Dermis microvascular lymphatic vessel endothelial cell (primary cell): Measurements from ENCODE around the gene KCNK17. TPM values are rescaled to one million over a fixed set of nuclear protein-coding genes. Genes with fewer than 3 reads are reported as not detected.
A peak's percentile ranks its signal among the peaks of the same experiment; 100 is the strongest.

Source experiments
- DNase-seq, 2 donors: peaks; one replicate each; pipeline versions ENCODE4 v3.0.0 to v3.0.0-alpha.2; 2010; ENCODE audit warnings: low read depth in 2 of 2
- total RNA-seq: library from RNA; depleted of rRNA; stranded (reverse); fragments of >200 nt; gene quantifications from 2 replicates; pipeline ENCODE4 v1.2.1, GENCODE V29; 2014

Gene KCNK17
- total RNA-seq, 1 donor from 2014 or later: not detected

- no peak for DNase-seq
These were observed 24.2 kb upstream of the KCNK17 start for GRCh38 chr6:39338397-39338796.

DNA sequence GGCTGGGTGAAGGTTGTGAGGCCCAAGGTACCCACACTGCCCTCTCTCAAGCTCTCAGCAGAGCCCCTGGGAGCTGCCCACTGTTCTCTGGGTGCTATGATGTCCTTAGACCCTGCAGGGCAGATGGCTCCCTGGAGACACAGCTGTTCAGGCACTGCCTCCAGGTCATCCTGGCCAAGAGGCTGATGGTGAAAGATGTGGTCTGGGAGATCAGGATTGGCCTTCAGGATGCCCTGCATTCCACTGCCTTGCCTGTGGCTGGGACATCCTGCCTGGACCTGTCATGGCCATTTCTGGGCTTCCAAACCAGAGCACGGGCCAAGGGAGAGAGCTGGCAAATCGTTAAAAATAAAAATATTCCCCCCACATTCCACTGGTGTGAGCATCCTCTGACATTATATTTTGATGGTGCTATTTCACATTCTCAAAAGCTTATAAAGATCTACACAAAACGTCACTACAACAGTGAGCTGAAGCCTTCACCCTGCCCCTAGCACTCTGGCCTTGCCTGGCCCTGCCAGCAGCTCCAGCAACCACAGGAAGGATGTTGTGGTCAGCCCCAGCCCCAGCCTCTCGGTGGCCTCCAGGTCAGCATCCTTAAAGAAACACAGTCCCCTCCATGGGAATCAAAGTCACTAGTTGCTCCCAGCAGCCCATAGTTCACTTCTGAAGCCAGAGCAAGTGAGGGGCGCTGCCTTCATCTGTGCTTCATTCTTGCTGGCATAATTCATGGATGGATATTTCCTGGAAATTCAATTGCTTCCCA is 21.7 kb upstream of the KCNK17 start:
- no peak for DNase-seq

DNA sequence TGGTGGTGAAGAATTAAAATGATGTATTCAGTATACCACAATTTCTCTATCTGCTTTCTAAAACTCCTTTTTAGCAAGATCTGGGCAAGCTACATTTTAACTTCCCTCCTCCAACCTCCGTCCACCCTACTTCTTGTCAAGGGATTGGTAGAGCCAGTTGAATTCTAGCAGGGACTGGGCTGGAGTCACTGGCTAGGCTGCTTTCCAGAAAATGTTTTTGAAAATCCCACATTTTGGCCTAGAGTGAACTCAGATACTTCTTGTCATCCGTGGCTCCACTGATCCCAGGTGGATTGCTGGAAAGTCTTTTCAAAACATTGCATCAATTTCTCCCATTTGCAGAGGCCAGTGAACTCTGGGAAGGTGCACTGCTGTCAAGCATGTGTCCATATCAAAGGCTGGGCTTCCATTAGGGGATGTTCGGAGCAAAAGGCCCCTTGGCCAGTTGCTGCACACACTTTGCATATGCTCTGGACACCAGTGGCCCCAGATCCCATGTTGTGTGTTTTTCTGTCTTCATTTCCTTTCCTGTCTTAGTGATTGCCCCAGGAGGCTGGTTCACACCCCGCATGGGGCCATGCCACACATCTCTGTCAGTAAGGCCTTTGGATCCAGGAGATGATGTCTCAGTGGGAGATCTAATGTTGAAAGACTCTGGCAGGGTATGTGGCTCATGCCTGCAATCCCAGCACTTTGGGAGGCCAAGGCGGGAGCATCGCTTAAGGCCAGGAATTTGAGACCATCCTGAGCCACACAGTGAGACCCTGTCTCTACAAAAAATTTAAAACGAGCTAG is 19.6 kb upstream of the KCNK17 start:
- no peak for DNase-seq

- DNase-seq: no peak
These were observed 16.3 kb upstream of the KCNK17 start for GRCh38 chr6:39330476-39330875.

DNA sequence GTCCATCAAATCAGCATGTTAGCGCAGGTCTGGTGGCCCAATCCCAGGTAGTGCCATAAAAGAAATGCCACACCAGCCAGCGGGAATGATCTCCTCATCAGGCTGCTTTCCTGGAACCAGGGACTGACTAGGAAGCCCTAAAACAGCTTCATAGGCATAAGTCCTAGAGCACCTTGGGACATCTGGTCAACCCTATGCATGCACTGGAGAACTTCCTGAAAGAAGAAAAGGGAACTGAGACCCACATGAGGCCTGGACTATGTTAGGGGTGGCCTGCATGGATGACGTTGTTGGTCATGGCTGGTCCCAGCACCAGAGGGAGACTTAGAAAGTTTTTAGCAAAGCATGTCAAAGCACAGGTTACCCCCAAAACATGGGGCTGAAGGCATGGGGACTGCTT is 15.8 kb upstream of the KCNK17 start:
- no peak for DNase-seq

GRCh38 chr6:39328066-39328465 is 13.8 kb upstream of the KCNK17 start:
- no peak for DNase-seq

DNA sequence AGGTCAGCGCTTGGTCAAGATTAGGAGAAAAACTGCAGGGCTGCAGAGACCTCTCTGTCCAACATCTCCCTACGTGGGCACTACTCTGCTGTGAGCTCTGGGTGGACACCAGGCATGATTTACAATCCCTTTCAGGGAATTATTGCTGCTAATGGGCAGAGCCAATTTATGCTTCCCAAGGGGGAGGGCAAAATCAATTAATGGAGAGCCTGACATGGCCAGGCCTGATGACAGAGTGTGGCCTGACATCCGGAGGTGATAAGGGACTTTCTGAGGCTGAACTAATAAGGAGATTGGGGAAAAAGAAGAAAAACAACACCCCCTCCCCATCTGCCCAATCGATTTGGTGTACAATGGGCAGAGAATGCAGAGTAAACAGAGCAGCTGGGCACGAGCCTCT is 13.3 kb upstream of the KCNK17 start:
- DNase-seq: no peak

GRCh38 chr6:39322306-39322850 is 8.2 kb upstream of the KCNK17 start, which contains the start of gene KCNK16:
KCNK16 (minus strand) TSS chr6:39322702; CDS start chr6:39322540, 162 bp downstream.
- no peak for DNase-seq

DNA sequence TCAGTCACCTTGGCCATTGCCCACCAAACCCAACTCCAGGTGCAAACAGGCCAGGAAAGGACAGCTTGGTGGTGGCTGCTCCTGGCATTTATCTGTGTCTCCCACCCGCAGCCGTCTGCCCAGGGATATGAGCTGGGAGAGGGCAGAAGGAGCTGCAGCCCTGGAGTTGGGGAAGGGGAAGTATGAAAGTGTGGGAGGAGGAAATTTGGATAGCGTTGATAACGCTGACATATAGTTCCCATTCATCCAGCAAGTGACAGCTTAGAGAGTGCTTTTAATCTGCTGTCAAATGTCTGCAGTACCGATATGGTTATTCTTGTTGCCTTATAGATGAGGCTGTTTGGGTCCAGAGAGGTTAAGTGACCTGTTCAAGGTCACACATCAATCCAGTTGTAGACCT is 7.5 kb upstream of the KCNK17 start:
- DNase-seq: no peak

DNA sequence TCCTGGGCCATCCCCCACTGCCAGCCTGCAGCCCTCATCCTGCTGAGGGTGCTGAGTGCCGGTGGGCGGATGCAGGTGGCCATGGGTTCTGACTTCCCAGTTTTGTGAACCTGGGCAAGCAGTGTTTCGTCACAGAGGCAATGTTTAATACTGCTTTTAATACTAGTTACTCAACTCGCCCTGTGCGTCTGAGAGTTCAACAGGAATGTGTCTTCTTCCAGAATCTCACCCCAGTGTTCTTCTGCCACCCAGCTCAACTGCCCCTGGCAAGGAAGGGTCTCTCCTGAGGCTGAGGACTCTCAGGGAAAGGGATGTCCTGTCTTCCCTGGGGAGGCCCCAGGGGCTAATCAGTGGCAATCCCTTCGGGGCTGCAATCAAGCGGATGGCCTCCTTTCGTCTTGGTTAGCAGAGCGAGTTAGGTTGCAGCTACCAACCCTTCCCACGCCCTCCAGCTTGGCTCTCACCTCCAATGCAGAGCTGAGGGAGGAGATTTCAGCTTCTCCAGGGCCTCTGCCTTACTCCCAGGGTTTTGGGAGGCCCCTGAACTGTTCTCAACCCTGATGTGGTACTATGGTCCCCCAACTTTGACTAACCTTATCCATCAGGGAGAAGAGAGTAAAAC is 6.3 kb upstream of the KCNK17 start:
- DNase-seq: no peak

DNA sequence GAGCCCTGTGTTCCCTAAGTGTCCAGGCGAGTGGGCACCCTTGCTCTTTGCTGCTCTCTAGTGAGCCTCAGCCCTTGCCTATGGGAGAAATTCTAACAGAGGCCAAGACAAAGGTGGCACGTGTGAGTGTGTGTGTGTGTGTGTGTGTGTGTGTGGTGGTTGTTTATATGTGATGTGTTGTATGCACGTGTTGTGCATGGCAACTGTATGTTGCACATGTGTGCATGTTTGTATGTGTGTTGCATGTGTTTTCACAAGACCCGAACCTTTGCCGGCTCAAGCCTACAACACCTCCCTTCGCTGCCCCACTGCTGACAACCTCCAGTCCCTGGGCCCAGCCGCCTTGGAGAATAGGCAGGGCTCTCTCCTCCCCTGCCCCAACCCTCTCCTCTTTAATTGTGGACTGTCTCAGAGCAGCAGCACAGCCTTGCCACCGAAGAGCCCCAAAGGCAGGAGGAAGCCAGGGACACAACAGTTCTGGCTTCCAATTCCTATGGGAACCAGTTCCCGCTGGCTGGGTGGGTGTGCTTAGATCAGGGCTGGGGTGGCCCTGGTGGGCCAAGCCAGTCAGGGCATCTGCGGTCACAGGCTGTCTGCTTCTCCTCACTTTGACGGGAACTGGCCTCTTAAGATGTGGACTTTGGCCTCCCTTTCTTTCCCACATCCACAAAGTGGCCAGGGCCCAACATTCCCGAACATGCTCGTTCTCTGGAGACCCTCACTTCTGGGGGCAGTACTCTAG is 5.6 kb upstream of the KCNK17 start:
- no peak for DNase-seq

DNA sequence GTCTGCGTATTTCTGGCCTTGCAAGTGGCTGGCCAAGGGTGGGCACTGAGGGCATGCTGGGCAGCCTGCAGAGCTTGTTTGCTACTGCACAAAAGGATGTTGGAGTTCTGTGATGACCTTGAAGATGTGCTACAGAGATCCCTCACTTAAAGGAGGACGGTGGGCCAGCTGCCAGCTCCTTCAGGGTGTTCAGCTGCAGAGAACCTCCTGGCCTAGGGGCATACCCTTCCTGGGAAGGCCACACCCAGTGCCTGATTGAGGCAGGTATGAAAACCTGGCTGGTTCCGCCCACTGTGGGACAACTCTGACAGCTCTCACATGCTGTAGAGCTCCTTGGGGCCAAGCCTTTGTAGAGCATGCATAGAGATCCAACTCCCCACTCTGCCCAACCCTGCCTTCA is 3.0 kb upstream of the KCNK17 start:
- DNase-seq: no peak

GRCh38 chr6:39313526-39314272 is 520 bp downstream of the KCNK17 start:
- no peak for DNase-seq

DNA sequence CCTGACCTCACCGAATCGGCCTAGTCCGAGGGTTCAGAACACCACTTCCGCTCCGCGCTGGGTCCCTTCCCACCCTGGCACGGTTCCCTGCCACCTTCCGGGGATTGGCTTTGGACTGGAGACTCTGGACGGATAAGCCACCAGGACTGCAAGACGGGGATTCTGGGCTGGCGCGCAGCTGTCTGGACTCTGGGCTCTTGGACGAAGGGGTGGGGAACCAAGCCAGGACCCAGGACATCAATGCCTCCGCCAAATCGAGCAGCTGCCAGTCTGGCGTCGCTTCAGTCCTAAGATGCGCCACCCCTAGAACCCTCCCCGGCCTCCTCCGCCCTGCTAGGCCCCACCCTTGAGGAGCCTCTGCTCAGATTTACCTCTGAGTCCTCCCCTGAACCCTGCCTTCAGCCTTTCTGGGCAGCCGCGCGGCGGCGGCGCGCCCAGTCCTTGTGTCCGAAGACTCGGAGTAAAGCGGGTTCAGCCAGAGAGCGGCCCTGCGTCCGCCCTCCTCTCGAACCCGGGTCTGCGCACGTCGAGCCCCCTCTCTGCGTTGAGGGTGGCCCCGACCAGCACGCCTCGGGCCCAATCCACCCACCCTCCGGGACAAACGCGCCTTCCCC is 1.2 kb downstream of the KCNK17 start:
- no peak for DNase-seq

- DNase-seq: no peak
These were observed 3.7 kb downstream of the KCNK17 start for GRCh38 chr6:39310542-39310941.

DNA sequence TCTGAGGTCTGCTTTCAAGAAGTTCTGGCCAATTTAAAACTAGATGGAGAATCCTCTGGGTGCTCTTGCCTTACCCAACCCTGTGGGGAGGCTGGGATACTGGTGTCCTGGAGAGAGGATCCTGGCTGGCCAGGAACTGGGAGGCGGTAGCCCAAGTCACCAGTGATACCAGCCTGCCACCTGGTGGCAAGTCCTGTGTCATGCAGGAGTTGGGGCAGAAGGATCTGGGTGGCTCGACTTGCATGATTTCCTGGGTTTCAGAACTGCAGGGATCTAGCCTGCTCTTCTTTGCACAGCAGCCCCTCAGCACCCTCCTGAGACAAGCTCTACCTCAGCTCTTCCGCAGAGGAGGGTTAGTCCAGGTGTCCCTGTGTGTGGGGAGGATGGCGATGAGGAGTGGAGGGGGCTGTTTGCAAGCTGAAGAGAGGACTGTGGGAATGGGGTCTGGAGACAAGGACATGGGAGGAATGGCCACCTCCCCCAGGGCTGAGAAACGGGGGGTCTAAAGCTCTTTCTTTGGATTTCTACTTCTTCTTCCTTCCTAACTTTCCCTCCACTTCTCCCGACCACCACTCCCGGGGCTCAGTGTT is 4.2 kb downstream of the KCNK17 start:
- peak; percentile 37 to 64 for DNase-seq

DNA sequence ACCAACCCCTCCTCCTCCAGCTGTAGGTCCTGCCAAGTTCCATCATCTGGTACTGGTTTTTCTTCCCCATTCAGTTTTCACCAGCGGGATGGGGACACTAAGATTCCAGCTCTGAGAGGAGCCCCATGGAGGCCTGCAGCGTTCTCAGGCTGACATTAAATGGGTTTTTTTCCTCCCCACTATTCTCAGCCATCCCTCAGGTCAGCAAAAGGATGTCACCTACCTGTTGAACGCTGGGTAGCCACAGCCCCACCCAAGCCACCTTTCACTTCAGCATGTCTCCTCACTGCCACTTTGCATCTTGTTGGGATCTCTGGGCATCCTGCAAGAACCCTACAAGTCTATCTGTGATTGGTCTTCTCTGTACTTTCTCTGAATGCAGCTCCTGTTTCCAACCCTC is 6.8 kb downstream of the KCNK17 start:
- no peak for DNase-seq

GRCh38 chr6:39304951-39305350 is 9.3 kb downstream of the KCNK17 start:
- no peak for DNase-seq

DNA sequence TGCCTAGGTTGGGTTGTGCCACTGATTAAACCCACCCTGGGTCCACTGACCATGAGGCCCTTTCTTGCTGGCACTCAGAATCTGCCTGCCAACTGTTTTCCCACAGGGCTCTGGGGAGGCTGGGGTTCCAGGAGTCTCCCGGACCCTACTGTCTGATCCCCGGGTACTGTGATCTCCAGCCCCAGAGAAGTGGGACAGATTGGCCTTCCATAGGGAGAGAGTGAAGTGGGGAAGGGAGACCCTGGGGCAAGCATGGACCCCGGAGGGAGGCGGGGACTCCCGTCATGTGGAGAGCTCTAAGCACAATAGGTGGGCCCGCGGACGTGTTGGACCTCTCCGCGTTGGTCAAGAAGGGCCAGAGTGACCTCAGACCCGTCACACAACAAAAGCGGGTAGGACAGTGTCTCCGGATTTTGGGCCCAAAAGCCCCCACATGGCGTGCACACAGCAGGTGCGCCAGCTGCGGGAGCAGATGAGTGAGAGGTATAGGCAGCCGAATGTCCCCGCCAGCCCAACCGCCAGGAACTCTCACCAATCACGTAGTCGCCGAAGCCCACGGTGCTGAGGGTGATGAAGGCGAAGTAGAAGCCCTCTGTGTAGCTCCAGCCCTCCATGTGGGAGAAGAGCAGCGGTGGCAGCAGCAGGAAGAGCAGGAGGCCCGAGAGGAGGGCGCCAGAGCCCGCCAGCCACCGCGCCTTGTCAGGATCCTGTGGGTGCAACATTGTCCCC is 10.6 kb downstream of the KCNK17 start:
- no peak for DNase-seq
